ENCODE results near the gene VPREB1.

DNA sequence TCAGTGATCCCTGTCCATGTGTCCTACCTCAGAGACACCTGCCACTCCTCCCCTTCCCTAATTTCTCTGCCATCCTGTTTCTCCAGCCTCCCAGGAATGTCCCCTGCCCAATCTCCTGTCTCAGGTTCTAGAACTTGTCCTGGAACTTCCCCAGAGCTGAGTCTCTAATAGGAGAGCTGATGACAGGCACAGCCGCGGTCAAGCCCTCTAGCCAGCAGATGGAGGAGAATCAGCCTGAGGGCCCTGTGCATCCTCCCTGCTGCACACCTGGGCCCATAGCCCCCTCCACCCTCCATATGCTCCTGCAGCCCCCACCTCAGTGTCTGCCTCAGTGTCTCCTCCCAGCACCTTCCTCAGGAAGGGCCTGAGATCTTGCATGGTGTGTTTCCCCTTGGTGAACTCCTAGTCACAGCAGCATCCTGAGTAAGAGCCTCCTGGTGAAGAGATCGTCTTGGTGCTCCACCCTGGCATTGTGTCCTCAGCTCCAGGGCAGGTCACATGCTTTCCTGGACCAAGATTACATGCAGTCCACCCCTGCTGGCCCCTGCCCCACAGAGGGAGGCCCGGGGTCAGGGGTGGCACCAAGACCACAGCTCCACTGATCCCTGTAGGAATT, 43.9 kb upstream of the VPREB1 start:
- TF ChIP-seq, protein P1, sequence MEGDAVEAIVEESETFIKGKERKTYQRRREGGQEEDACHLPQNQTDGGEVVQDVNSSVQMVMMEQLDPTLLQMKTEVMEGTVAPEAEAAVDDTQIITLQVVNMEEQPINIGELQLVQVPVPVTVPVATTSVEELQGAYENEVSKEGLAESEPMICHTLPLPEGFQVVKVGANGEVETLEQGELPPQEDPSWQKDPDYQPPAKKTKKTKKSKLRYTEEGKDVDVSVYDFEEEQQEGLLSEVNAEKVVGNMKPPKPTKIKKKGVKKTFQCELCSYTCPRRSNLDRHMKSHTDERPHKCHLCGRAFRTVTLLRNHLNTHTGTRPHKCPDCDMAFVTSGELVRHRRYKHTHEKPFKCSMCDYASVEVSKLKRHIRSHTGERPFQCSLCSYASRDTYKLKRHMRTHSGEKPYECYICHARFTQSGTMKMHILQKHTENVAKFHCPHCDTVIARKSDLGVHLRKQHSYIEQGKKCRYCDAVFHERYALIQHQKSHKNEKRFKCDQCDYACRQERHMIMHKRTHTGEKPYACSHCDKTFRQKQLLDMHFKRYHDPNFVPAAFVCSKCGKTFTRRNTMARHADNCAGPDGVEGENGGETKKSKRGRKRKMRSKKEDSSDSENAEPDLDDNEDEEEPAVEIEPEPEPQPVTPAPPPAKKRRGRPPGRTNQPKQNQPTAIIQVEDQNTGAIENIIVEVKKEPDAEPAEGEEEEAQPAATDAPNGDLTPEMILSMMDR (IDR thresholded peaks at IDR 0.05), result no peak
- TF ChIP-seq POLR2A (IDR thresholded peaks at IDR 0.05; ENCODE audit: low read depth), result no peak
